ENCODE data around the gene CACNB3. TPM values are rescaled to one million over a fixed set of nuclear protein-coding genes. Genes with fewer than 3 reads are reported as not detected.

Gene CACNB3
- total RNA-seq, 1 donor from 2014 or later, result 83.1 TPM

DNA sequence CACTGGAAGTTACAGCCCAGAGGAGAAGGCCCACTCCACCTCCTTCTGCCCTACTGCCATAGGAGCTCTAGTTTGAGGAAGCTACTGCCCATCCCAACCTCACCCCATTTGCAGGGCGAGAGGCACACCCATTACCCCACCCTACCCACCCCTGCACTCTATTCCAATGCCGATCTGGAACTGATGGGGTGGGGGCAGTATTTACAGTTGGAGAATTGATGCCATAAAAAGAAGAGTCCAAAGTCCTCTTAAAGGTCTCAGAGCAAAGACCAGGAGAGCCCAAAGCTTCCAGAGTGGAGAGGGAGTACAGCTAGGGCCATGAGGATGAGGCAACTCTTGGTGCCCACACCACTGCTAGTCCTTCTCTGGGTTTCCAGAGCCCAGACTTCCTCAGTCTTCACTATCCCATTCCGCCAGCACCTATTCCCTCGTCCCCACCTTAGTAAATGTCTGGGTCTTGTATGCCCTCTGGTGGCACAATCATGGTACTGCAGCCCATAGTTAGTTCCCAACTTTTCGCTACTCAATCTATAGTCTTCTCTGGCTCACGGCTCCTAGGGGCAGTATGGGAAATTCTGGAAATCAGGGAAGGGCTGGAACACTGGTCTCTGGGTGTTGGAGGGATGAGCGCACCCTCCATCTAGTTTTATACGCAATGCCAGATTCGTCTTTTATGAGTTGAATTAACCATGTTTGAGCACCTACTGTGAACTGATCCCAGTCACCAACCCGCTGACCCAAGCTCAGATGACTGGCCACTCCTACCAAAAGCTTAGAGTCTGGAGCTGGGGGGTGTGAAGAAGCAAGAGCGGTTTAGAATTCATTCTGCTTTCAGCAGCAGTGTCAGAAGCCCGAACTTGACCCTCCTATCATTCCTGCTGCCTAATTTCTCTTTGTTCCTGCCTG lies 22.5 kb upstream of the CACNB3 start:
- no peak overlapping the region for H3K27ac Mint-ChIP-seq (ENCODE audit: unreplicated experiment)
- H3K4me3 Mint-ChIP-seq (ENCODE audit: unreplicated experiment), result peak overlapping the region; percentile 1
- DNase-seq (ENCODE audit: low spot score), result peak; percentile 69
- peaks cover 5% of the 10 kb centered on the region for H3K27me3 Mint-ChIP-seq (ENCODE audit: unreplicated experiment)
- TF ChIP-seq, protein P1, sequence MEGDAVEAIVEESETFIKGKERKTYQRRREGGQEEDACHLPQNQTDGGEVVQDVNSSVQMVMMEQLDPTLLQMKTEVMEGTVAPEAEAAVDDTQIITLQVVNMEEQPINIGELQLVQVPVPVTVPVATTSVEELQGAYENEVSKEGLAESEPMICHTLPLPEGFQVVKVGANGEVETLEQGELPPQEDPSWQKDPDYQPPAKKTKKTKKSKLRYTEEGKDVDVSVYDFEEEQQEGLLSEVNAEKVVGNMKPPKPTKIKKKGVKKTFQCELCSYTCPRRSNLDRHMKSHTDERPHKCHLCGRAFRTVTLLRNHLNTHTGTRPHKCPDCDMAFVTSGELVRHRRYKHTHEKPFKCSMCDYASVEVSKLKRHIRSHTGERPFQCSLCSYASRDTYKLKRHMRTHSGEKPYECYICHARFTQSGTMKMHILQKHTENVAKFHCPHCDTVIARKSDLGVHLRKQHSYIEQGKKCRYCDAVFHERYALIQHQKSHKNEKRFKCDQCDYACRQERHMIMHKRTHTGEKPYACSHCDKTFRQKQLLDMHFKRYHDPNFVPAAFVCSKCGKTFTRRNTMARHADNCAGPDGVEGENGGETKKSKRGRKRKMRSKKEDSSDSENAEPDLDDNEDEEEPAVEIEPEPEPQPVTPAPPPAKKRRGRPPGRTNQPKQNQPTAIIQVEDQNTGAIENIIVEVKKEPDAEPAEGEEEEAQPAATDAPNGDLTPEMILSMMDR (IDR thresholded peaks at IDR 0.05; ENCODE audit: unreplicated experiment), result peak; percentile 99
- no peaks in the 10 kb centered on the region for H3K9me3 Mint-ChIP-seq (ENCODE audit: unreplicated experiment)
- H3K36me3 Mint-ChIP-seq (ENCODE audit: low read depth, unreplicated experiment), result no peaks in the 10 kb centered on the region
- peaks cover 3% of the 10 kb centered on the region for H3K4me1 Mint-ChIP-seq (ENCODE audit: unreplicated experiment)

DNA sequence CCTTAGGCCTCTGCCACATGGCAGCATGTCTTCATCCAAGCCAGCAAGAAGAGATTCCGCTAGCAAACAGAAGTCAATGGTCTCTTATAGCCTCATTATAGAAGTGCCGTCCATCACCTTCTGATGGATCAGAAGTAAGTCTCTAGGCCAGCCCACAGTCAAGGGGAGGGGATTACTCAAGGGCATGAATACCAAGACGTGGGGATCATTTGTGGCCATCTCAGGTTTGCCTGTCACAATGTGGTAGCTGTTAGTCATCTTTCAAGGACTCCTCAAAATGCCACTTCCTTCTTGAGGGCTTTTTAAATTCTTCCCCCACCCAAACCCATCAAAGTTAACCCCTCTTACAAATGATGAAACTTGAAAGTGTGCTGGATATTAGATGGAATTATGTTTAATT lies 21.3 kb upstream of the CACNB3 start:
- no peaks in the 10 kb centered on the region for H3K36me3 Mint-ChIP-seq (ENCODE audit: low read depth, unreplicated experiment)
- DNase-seq (ENCODE audit: low spot score), result no peak
- H3K4me1 Mint-ChIP-seq (ENCODE audit: unreplicated experiment), result peaks cover 10% of the 10 kb centered on the region
- no peak overlapping the region for H3K4me3 Mint-ChIP-seq (ENCODE audit: unreplicated experiment)
- TF ChIP-seq, protein P1 (IDR thresholded peaks at IDR 0.05; ENCODE audit: unreplicated experiment), result no peak
- H3K27me3 Mint-ChIP-seq (ENCODE audit: unreplicated experiment), result peaks cover 5% of the 10 kb centered on the region
- H3K27ac Mint-ChIP-seq (ENCODE audit: unreplicated experiment), result no peak overlapping the region
- no peaks in the 10 kb centered on the region for H3K9me3 Mint-ChIP-seq (ENCODE audit: unreplicated experiment)

DNA sequence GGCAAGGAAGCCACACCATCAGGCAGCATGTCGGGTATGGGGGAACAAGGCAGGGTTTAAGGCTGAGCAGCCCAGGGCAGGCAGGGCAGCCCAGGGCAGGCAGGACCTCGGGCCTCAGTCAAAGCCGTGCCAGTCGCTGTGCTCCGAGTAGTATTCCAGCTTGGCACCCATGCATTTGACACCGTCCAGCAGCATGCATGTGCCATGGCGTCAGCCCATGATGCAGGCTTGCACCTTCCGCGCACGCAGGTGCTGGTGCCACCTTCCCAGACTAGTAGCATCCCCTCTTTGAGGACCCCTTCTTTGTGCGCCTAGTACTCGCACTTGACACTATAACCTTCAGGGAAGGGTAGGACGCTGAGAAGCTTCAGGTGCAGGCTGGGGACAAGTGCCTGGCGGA lies 17.8 kb upstream of the CACNB3 start:
- no peak overlapping the region for H3K27ac Mint-ChIP-seq (ENCODE audit: unreplicated experiment)
- no peak overlapping the region for H3K4me3 Mint-ChIP-seq (ENCODE audit: unreplicated experiment)
- no peaks in the 10 kb centered on the region for H3K9me3 Mint-ChIP-seq (ENCODE audit: unreplicated experiment)
- H3K4me1 Mint-ChIP-seq (ENCODE audit: unreplicated experiment), result peaks cover 10% of the 10 kb centered on the region
- H3K36me3 Mint-ChIP-seq (ENCODE audit: low read depth, unreplicated experiment), result no peaks in the 10 kb centered on the region
- DNase-seq (ENCODE audit: low spot score), result no peak
- H3K27me3 Mint-ChIP-seq (ENCODE audit: unreplicated experiment), result no peaks in the 10 kb centered on the region
- TF ChIP-seq, protein P1 (IDR thresholded peaks at IDR 0.05; ENCODE audit: unreplicated experiment), result no peak

DNA sequence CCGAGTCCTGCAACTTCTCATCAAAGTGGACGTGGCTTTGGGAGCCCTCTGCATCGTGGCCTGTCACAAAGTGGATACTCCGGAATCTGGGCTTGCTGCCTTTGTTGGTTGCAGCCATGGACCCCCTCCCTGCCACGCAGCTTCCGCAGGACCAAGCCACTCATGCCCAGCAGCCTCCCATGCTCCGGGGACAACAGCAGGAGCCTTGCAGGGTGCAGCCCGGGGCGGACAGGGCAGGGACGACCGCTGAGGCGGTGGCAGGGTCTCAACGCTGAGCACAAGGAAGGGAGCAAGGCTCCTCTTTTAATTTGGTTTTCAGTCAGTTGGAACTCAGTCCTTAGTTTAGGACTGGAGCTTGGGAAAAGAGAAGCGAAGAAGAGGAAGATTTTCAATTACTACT lies 17.3 kb upstream of the CACNB3 start:
- H3K27me3 Mint-ChIP-seq (ENCODE audit: unreplicated experiment), result no peaks in the 10 kb centered on the region
- no peak for DNase-seq (ENCODE audit: low spot score)
- H3K27ac Mint-ChIP-seq (ENCODE audit: unreplicated experiment), result peak overlapping the region; percentile 70
- TF ChIP-seq, protein P1 (IDR thresholded peaks at IDR 0.05; ENCODE audit: unreplicated experiment), result no peak
- no peak overlapping the region for H3K4me3 Mint-ChIP-seq (ENCODE audit: unreplicated experiment)
- no peaks in the 10 kb centered on the region for H3K36me3 Mint-ChIP-seq (ENCODE audit: low read depth, unreplicated experiment)
- peaks cover 10% of the 10 kb centered on the region for H3K4me1 Mint-ChIP-seq (ENCODE audit: unreplicated experiment)
- no peaks in the 10 kb centered on the region for H3K9me3 Mint-ChIP-seq (ENCODE audit: unreplicated experiment)

DNA sequence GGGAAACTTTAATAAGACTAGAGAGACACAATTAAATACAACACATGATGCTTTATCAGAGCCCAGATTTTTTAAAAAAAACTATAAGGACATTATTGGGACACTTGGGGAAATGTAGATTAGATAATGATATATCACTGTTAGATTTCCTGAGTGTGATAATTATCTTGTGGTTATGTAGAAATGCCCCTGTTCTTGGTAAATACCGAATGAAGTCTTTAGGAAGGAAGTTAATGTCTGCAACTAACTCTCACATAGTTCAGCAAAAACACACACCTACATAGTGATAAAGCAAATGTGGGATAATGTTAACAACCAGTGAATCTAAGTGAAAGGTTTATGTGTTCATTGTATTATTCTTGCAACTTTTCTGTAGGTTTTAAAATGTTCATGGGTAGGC lies 14.6 kb upstream of the CACNB3 start:
- no peaks in the 10 kb centered on the region for H3K36me3 Mint-ChIP-seq (ENCODE audit: low read depth, unreplicated experiment)
- peaks cover 10% of the 10 kb centered on the region for H3K4me1 Mint-ChIP-seq (ENCODE audit: unreplicated experiment)
- H3K9me3 Mint-ChIP-seq (ENCODE audit: unreplicated experiment), result no peaks in the 10 kb centered on the region
- TF ChIP-seq, protein P1 (IDR thresholded peaks at IDR 0.05; ENCODE audit: unreplicated experiment), result no peak
- no peaks in the 10 kb centered on the region for H3K27me3 Mint-ChIP-seq (ENCODE audit: unreplicated experiment)
- H3K4me3 Mint-ChIP-seq (ENCODE audit: unreplicated experiment), result no peak overlapping the region
- no peak overlapping the region for H3K27ac Mint-ChIP-seq (ENCODE audit: unreplicated experiment)
- DNase-seq (ENCODE audit: low spot score), result no peak

Data from endothelial cell (in vitro differentiated cells).